C4-2B (cell line): ENCODE data around the gene VAT1L.

Experiments used
- CTCF ChIP-seq: fragments of 450-650 bp; conservative IDR thresholded peaks from 2 replicates; pipeline ENCODE4 v1.5.1; 2017; ENCODE audit warnings: mild to moderate bottlenecking
- ZFX ChIP-seq: fragments of 450-650 bp; IDR thresholded peaks from 2 replicates; pipeline ENCODE4 v1.6.1; 2017

DNA sequence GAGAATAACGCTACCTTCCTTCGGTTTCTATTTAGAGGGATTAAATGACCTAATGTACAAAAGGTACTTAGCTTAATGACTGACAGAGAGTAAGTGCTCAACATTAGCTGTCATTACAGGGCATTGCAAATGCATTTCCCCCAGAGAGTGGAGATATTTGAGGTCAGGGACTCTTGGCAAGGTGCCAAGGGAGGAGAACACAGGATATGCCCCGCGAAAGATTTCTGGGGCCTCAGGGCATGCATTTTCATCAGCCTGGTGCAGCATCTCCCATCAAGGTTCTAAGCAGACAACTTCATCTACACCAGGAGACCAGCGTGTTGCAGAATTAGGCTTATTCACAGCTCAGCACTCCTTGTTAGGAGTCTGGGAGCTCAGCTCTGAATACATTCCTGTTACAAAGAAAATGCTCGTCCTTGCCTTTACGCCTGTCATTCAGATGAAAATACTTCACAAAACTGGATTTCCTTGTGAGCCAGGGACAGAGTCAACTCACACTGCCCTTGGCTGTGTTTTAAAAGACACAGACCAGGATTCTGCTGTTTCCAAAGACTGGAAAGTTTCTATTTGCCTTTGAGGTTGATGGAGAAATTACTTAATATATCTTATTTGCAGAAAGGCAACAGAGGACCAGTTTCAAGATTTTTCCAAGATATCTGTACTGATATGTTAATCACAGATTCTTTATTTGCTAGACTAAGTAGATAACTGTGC, 108.2 kb downstream of the VAT1L start:
- TF ChIP-seq CTCF (no peak), ZFX (no peak)
